Endothelial cell of umbilical vein (primary cell): ENCODE data around the gene ERN2.

ENCODE experiments used
- EZH2 ChIP-seq: IDR thresholded peaks from 2 replicates; pipeline ENCODE4 v1.6.1; 2012; ENCODE audit warnings: borderline replicate concordance, low read depth, mild to moderate bottlenecking, moderate library complexity, low read length, inconsistent platforms; ENCODE audit not compliant: severe bottlenecking
- POLR2A ChIP-seq: IDR thresholded peaks from 2 replicates; pipeline ENCODE4 v1.6.1; 2012; ENCODE audit warnings: low read depth, mild to moderate bottlenecking, control low read depth, low read length
- POLR2AphosphoS5 ChIP-seq: IDR thresholded peaks from 2 replicates; pipeline ENCODE4 v1.6.1; 2012; ENCODE audit warnings: low read depth, mild to moderate bottlenecking, control low read depth, low read length, moderate library complexity; ENCODE audit not compliant: insufficient read depth
- TF ChIP-seq, protein P1 (sequence below), 2 donors: IDR thresholded peaks; 1 replicate in 1 of 2; 2 replicates in 1 of 2; pipeline ENCODE4 v1.5.1; 2011; ENCODE audit warnings: low read length in 2 of 2, mild to moderate bottlenecking in 2 of 2, moderate library complexity in 2 of 2, control low read depth in 1 of 2, inconsistent platforms in 1 of 2, low read depth in 1 of 2; ENCODE audit not compliant: insufficient read depth in 1 of 2; ENCODE audit errors: extremely low read depth in 1 of 2

DNA sequence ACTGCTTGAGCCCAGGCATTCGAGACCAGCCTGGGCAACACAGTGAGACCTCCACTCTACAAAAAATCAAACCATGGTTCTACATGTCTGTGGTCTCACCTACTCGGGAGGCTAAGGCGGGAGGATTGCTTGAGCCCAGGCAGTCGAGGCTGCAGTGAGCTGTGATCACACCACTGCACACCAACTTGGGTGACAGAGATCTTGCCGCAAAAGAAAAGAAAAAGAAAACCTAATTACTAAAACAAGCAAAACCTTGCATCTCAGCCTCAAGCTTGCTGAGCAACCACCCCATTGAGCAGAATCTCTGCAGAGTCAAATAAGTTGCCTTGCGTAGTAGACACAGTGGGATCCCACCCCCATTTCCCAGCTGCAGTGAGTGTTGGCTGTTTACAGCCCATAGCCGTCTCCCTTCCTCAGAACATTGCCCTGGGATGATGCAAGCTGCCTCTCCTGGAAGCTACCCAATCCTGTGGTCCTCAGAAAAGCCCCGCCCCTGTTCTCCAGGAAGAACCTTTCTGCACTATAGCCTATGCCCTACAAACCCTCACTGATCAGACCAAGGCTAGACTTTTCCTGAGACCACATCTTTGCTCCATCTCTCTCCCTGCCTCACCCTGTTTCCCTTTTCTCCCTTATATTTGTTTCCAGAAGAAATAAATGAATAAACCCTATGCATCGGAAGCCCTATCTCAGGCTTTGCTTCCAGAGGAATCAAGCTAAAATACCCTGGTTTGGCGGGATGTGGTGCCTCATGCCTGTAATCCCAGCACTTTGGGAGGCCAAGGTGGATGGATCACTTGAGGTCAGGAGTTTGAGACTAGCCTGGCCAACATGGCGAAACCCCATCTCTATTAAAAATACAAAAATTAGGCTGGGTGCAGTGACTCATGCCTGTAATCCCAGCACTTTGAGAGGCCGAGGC lies 16.7 kb upstream of the ERN2 start:
- TF ChIP-seq EZH2 (no peak), POLR2A (no peak), POLR2AphosphoS5 (no peak)
- TF ChIP-seq, protein P1, sequence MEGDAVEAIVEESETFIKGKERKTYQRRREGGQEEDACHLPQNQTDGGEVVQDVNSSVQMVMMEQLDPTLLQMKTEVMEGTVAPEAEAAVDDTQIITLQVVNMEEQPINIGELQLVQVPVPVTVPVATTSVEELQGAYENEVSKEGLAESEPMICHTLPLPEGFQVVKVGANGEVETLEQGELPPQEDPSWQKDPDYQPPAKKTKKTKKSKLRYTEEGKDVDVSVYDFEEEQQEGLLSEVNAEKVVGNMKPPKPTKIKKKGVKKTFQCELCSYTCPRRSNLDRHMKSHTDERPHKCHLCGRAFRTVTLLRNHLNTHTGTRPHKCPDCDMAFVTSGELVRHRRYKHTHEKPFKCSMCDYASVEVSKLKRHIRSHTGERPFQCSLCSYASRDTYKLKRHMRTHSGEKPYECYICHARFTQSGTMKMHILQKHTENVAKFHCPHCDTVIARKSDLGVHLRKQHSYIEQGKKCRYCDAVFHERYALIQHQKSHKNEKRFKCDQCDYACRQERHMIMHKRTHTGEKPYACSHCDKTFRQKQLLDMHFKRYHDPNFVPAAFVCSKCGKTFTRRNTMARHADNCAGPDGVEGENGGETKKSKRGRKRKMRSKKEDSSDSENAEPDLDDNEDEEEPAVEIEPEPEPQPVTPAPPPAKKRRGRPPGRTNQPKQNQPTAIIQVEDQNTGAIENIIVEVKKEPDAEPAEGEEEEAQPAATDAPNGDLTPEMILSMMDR (IDR thresholded peaks at IDR 0.05; ENCODE audit: extremely low read depth in 1 of 2, insufficient read depth in 1 of 2, low read depth in 1 of 2, low read length in 2 of 2): no peak
